NCI-H345 (cell line): ENCODE measurements around the gene SPHK1.

Experiments
- DNase-seq: peaks from one replicate; lab custom pipeline; 2025; lab: John Stamatoyannopoulos, UW

SPHK1 gene

DNA sequence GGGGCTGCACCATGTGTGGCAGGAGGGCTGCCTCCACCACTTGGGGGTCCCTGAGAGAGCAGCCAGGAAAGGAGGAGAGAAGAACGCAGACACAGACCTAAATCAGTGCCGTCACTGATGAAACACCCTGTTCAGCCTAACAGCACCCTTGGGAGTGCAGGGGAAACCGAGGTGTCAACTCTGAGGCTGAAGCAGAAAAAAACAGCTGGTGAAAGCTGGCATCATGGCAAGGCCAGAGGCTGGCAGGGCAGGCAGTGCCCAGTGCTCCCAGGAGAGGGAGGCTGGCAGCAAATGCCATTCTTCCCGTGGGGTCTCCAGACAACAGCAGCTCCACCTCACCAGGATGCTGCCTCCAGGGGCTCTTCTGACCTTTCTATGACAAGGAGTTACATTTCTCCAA is 23.1 kb downstream of the SPHK1 start:
- DNase-seq = no peak

GRCh38 chr17:76408037-76408849 is 23.8 kb downstream of the SPHK1 start:
- DNase-seq = peak; percentile 84

DNA sequence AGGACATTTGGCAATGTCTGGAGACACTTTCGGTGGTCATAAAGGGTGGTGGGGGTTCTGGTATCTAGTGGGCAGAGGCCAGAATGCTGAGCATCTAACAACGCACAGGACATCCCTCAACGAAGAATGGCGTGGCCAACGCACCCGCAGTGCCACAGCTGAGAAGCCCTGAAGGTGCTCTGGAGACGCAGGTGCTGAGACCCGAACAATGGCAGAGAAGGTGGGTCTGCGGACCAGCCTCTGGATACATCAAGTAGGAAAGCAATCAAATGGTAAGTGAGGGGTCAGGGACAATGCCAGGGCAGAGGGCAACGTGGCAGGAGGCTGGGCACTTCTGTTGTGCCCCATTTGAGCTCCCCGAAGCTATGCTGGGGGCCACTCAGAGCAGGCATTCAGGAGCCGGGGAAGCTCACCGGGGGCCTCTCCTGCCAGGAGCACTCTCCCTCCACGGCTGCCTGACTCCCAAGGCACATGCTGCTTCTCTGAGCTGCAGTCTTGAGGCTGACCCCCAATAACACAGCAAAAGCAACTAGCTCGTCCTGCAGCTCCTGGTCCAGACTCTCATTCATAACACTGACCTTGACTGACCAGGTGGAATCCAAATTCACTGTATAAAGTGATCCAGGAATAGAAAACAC is 26.0 kb downstream of the SPHK1 start:
- DNase-seq = no peak

DNA sequence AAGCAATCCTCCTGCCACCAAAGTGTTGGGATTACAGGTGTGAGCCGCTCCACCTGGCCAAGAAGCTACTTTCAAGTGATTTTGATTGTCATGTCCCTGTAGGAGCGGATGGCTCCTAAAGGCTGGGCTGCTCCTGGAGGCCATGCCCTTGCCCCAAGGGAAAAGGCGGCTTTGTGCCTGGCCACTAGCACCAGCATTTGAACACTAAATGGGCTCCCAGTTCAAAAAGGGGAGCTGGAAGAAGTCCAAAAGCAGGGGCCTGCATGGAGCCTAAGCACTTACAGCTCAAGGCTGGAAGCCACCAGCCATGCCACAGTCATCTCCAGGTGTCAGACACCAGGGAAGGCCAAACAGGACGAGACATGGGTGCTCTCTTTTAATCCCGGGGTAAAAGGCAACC is 26.8 kb downstream of the SPHK1 start:
- no peak for DNase-seq

GRCh38 chr17:76414334-76415295 is 30.2 kb downstream of the SPHK1 start:
- DNase-seq = peak; percentile 81

- no peak for DNase-seq
Observed at GRCh38 chr17:76415786-76416185, 31.4 kb downstream of the SPHK1 start.

DNA sequence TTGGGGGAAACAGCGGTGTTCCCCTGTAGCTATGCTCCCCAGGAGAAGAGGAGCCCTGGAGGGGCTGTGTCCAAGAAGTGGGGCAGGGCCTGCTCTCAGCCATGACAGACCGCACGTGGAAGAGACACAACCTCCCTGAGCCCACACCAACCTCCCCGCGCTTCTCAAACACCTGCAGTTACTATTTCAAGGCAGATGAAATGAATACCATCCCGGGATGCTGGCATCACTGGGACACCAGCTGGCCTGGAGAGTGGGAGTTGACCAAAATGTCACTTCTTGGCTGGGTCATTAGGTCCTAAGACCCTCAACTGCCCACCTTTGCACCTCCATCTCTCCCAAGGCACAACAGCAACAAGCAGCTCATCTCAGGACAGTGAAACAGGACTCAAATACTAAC is 32.0 kb downstream of the SPHK1 start:
- no peak for DNase-seq

DNA sequence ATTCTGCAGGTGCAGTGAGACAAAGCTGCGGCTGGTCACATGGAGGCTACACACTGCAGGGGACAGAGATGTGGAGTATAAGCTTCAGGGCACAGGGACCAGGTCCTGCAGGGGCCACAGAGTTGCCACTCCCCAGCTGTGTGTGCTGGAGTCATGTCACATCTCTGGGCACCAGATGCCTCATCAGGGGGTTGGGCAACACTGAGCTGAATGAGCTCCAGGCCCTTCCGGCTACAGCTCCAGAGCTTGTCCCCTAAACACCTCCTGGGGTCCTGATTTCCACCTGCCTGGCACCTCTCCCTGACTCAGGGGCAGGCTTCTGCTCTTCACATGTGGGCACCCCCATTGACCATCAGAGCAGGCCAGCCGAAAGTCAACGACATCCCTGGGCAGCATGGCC is 32.5 kb downstream of the SPHK1 start:
- DNase-seq = peak; percentile 22

DNA sequence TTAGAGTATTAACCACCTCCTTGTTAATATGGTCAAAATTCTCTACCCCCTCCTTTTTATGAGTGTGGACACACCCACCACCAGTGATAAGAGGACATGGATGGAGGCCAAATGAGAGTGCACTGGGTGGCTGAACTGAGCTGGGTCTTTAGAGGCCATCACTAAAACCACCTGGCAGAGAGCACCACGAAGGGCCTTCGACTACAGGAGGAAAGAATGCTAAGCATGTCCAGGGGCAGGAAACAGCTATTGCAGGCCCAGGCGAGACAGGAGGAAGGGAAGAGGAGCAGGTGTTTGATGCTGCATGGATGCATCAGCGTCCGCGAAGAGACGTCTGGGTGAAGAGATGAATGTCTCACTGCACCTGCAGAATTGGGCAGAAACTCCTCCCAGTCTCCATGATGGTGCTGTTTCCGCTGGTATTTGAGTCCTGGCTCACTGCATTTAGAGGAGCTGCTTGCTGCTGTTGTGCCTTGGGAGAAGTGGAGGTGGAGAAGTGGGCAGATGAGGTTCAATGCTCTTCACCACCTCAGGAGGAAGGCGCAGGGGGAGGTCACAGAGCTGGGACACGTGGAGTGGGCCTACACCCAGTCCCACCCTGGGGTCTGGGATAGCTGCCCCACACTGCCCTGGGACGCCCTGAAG is 33.2 kb downstream of the SPHK1 start:
- DNase-seq = peak; percentile 43

DNA sequence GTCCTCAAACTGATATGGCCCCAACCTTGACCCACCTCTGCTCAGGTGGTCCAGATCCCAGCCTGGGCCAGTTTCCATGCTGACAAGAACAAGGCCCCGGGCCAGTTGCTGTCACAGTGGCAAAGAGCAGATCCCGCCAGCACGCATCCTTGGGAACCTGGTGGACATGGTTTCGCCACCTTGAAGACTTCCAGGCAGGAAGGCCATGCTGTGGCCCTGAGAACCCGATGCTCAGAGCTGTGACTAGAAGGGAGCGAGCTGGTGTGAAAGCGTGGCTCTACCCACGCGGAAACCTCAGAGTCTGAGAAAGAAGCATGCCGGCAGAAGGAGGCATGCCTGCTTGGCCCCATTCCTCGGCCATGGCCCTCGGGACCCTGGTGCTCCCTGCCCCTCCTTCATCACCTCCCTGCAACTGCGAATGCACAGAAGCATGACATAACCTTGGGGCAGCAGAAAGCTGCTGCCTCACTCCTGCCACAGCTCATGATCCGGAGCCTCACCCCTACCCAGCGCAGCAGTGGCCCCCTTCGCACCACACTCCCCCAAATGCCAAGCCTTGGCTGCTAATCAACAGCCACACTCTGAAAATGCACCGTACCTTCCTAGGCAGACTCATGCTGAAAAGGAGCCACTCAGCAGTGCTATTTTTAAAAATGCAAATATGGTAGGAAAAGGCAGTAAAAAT is 35.3 kb downstream of the SPHK1 start:
- DNase-seq = no peak

- DNase-seq = no peak
Observed at GRCh38 chr17:76420356-76421043, 36.1 kb downstream of the SPHK1 start.

DNA sequence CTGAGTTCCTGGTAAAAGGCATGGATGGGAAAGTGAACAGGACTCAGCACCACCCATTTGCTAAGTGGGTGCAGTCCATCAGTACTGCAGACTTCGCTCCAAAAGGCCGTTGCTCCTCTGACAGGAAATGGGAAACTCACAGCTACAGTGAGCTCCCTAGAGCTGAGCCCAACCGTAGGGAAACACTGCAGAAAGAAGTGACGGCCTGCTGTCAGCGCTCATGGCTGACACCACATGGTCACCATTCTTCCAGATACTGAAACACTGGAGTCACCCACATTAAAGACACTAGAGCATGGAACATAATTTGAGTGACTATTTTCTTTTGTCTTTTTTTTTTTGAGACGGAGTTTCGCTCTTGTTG is 36.6 kb downstream of the SPHK1 start:
- DNase-seq = no peak

- DNase-seq = no peak
Observed at GRCh38 chr17:76422406-76422805, 38.0 kb downstream of the SPHK1 start.

GRCh38 chr17:76422860-76423259 is 38.5 kb downstream of the SPHK1 start:
- DNase-seq = no peak

DNA sequence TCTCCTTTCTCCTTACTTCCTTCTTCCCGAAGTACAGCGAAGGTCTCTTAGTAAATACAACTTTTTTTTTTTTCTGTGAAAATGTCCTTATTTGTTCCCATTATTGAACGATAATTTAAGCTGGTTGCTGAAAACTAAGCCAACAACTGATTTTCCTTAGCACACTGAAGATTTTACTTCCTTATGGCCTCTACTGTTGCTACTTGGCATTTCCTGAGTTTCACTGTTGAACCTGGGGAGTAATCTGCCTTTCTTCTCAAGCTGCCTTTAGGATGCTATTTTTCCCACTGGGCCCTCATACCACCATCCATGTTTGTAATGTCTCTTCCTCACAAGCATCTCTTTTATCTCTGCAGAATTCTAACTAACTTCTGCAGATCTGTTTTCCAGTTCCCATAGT is 42.4 kb downstream of the SPHK1 start:
- no peak for DNase-seq

DNA sequence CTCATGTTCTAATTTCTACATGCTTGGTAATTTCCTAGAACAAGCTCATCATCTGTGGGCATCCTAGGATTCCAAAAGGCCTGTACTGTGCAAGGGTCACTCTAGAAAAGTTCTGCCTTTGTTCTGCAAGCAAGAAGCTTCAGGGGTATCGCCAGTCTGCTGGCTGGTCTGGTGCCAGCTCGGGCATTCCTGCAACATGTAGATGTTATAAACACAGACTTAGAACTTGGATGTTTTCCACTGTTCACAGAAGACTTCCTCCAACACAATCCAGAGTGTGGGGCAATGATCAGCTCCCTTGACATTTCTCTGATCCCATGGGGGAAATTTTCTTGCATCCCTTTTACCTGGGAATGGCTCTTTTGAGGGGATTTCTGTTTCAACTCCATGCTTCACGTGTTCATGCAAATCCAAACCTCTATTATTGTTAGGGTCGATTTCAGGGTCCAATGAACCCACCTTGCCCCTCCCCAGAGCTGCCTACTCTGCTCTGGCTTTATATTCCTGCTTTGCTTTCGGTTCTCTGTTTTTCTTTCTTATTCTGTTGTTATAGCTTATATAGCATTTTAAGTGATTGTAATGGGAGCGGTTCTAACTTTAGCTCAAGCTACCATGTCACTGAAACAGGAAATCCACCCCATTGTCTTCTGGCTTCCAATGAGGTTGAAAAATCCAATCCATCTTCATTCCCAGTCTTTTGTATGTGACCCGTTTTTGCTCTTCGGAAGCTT is 43.3 kb downstream of the SPHK1 start:
- no peak for DNase-seq

DNA sequence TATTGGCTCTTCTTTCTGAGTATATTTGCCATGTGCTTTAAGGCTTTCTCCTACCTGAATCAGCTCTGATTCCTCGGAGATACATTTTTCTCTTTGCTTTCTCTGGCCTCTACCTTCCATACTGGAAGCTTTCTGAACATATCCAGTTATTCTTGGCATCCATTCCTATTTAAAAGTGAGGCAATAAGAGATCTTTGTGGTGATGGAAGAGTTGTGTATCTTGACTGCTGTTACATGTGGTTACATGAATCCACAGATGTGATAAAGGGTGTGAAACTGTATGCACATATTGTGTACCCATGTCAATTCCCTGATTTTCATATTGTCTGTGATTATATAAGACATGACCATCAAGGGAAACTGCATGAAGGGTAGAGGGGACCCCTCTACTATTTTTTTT is 44.1 kb downstream of the SPHK1 start:
- DNase-seq = no peak

GRCh38 chr17:76431509-76431908 is 47.1 kb downstream of the SPHK1 start:
- DNase-seq = no peak

- no peak for DNase-seq
Observed at GRCh38 chr17:76432004-76432403, 47.6 kb downstream of the SPHK1 start.

GRCh38 chr17:76432712-76433336 is 48.4 kb downstream of the SPHK1 start:
- no peak for DNase-seq
